Activated CD4-positive, alpha-beta T cell treated with anti-CD3 and anti-CD28 coated beads, Interleukin-2, amount 10 ng/mL, durations not matched to agents 24 days and 14 days (primary cell): Measurements from ENCODE around the gene CAMP. TPM values are rescaled to one million over a fixed set of nuclear protein-coding genes. Genes with fewer than 3 reads are reported as not detected.

ENCODE experiments used
- DNase-seq: peaks from one replicate; pipeline ENCODE4 v3.0.0; 2022
- H3K27ac Mint-ChIP-seq: one replicate; pipeline ENCODE4 v1.8.0; 2022; ENCODE audit warnings: mild to moderate bottlenecking, mixed read lengths
- H3K27me3 Mint-ChIP-seq: one replicate; pipeline ENCODE4 v1.8.0; 2022; ENCODE audit warnings: mixed read lengths
- H3K36me3 Mint-ChIP-seq: one replicate; pipeline ENCODE4 v1.8.0; 2022; ENCODE audit warnings: low read depth, mild to moderate bottlenecking, mixed read lengths
- H3K4me1 Mint-ChIP-seq: one replicate; pipeline ENCODE4 v1.8.0; 2021; ENCODE audit warnings: mixed read lengths
- H3K4me3 Mint-ChIP-seq: one replicate; pipeline ENCODE4 v1.8.0; 2022; ENCODE audit warnings: mild to moderate bottlenecking, moderate library complexity, mixed read lengths
- H3K9me3 Mint-ChIP-seq: one replicate; pipeline ENCODE4 v1.8.0; 2021; ENCODE audit warnings: mixed read lengths
- intact Hi-C: fragments of 100-400 bp; cut with micrococcal nuclease; formaldehyde crosslinking; loops from one replicate; pipeline ENCODE4 v1.15.1; 2023
- total RNA-seq: library from RNA; stranded (reverse); gene quantifications from 2 replicates; pipeline ENCODE4 v1.2.3, GENCODE V29; 2022

Gene CAMP, protein sequence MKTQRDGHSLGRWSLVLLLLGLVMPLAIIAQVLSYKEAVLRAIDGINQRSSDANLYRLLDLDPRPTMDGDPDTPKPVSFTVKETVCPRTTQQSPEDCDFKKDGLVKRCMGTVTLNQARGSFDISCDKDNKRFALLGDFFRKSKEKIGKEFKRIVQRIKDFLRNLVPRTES
- total RNA-seq: not detected in 2 replicates

DNA sequence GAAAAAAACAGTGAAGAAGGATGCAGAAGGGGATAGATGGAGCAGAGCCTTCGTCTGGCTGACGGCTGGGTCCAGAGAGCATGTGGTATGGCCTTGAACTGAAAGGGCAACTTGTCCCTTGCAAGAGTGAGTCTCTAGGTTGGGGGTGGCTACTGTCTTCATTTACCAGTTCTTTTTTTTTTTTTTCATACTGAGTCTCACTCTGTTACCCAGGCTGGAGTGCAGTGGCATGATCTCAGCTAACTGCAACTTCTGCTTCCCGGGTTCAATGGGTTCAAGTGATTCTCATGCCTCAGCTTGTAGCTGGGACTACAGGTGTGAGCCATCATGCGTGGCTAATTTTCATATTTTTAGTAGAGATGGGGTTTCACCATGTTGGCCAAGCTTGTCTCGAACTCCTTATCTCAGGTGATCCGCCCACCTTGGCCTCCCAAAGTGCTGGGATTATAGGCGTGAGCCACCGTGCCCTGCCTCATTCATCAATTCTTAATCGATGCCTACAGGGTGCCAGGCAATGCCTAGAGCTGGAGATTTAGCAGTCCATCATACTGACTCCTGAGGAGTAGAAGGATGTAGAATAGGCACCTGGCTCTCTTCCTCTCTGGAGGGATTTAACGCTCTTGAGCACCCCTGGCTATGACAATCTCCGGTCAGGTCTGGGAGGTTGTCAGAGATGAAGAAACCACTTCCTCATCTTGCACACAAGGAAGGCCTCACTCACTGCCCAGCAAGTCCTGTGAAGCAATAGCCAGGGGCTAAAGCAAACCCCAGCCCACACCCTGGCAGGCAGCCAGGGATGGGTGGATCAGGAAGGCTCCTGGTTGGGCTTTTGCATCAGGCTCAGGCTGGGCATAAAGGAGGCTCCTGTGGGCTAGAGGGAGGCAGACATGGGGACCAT lies at the start of gene CAMP:
CAMP (plus strand) TSS at position 880 of the 898 bp plus-strand sequence; CDS start at position 897, 17 bp downstream.
- Mint-ChIP-seq H3K9me3 (no peaks in the 10 kb centered on the region), H3K4me3 (no peak within 1 kb of the TSS), H3K4me1 (peaks cover 2% of the 10 kb centered on the region), H3K27ac (no peak within 1 kb of the TSS), H3K36me3 (no peaks in the 10 kb centered on the region), H3K27me3 (peaks cover 4% of the 10 kb centered on the region)
- no peak for DNase-seq
- intact Hi-C loops: no loop called here

DNA sequence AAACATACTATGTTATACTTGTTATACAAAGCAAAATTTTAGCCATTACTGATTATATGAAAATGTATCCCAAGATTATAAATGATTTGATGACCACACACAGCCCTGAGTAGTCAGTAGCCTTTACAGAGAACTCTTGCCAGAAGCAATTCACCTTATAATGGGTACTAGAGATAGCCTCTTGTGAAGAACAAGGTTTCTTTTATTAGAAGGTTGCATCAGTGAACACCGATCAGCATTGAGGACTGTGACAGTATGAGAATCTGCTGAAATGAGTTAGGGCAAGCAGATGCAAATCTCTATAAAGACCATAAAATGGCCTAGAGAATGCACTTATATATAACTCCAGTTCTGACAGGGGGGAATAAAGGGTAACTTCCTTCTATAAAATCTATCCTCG lies 45.2 kb upstream of the CAMP start:
- H3K27me3 Mint-ChIP-seq: no peaks in the 10 kb centered on the region
- intact Hi-C loops: no loop called here
- no peak overlapping the region for H3K4me3 Mint-ChIP-seq
- no peak overlapping the region for H3K27ac Mint-ChIP-seq
- DNase-seq: no peak
- peaks cover 76% of the 10 kb centered on the region for H3K36me3 Mint-ChIP-seq
- H3K9me3 Mint-ChIP-seq: no peaks in the 10 kb centered on the region
- peaks cover 17% of the 10 kb centered on the region for H3K4me1 Mint-ChIP-seq

DNA sequence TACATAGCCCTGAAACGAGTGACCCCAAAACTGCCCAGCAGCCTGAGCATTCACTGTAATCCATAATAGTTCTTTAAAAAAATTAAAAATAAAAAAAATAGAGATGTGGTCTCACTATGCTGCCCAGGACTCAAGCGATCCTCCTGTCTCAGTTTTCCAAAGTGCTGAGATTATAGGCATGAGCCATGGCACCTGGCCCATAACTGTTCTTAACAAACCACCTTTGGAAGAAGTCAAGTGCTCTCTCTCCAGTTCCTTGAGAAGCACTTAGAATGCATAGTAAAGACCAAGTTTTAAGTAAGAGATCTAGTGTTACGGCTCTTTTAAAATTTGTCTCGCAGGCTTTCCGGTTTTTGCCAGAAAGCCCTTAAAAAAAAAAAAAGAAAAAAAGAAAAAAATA lies 43.3 kb upstream of the CAMP start:
- Mint-ChIP-seq H3K9me3 (no peaks in the 10 kb centered on the region), H3K4me1 (peaks cover 16% of the 10 kb centered on the region)
- intact Hi-C loops: loop anchor here (10.0 kb wide), 1 partner anchor 845 kb away; the partner anchor contains the start of genes IMPDH2 and NDUFAF3

DNA sequence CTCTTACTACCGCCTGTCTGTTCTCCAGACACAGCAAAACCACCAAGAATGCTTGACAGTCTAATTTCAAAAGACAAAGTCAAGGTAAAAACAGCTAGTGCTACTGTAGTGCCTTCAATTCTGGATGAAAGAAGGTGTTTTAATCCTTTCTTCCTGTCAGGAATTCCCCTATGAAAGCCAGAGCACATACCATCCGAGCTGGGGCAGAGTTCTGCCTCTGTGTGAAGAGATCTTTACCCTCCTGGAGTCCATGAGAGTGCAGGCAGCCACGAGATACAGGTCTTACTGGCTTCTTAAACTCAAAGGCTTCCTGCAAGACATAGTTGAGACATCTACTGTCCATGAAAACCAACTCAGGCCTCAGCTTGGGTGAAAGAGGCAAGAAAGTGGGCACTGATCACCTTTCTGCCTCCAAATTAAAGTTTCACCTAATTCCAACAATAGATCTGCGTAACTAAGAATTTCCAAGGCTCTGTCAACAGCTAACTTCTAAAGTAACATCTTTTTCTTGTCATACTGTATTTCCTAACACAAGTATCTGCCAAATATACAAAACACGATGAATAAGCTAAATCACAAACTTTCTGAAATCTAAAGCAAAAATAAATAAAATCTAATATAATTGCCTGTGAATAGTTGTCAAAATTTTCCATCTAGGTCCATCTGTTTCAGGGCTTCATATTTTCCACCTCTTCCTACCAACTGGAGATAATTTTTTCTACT lies 42.6 kb upstream of the CAMP start:
- intact Hi-C loops: loop anchor here (10.0 kb wide), 1 partner anchor 844 kb away; the partner anchor contains the start of genes IMPDH2 and NDUFAF3
- no peaks in the 10 kb centered on the region for H3K9me3 Mint-ChIP-seq
- no peak for DNase-seq
- peaks cover 75% of the 10 kb centered on the region for H3K36me3 Mint-ChIP-seq
- no peak overlapping the region for H3K4me3 Mint-ChIP-seq
- H3K27ac Mint-ChIP-seq: no peak overlapping the region
- H3K27me3 Mint-ChIP-seq: no peaks in the 10 kb centered on the region
- H3K4me1 Mint-ChIP-seq: peaks cover 21% of the 10 kb centered on the region

More for the DNA sequence above, 43.3 kb upstream of the CAMP start:
- Mint-ChIP-seq H3K4me3 (no peak overlapping the region), H3K27ac (no peak overlapping the region), H3K36me3 (peaks cover 76% of the 10 kb centered on the region), H3K27me3 (no peaks in the 10 kb centered on the region)
- DNase-seq: no peak

DNA sequence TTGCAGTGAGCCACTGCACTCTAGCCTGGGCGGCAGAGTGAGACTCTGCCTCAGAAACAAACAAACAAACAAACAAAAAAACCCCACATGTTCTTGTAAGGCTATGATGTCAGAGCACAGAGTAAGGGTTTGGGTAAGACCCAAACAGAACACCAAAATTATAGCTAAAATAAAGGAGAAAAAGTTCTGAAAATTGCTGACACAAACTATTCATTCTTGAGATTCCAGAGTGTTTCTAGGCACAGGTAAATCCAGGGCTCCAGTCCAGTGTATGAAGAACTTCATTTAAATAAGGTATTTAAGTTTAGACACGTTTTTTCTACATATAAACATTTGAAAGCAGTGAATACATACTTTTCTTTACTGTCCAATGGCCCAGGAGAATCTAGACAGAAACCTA lies 39.0 kb upstream of the CAMP start:
- H3K27me3 Mint-ChIP-seq: no peaks in the 10 kb centered on the region
- intact Hi-C loops: loop anchor here (10.0 kb wide), 1 partner anchor 841 kb away; the partner anchor contains the start of genes IMPDH2 and NDUFAF3
- H3K9me3 Mint-ChIP-seq: no peaks in the 10 kb centered on the region
- no peak overlapping the region for H3K4me3 Mint-ChIP-seq
- peaks cover 62% of the 10 kb centered on the region for H3K36me3 Mint-ChIP-seq
- no peak for DNase-seq
- peaks cover 36% of the 10 kb centered on the region for H3K4me1 Mint-ChIP-seq
- no peak overlapping the region for H3K27ac Mint-ChIP-seq

DNA sequence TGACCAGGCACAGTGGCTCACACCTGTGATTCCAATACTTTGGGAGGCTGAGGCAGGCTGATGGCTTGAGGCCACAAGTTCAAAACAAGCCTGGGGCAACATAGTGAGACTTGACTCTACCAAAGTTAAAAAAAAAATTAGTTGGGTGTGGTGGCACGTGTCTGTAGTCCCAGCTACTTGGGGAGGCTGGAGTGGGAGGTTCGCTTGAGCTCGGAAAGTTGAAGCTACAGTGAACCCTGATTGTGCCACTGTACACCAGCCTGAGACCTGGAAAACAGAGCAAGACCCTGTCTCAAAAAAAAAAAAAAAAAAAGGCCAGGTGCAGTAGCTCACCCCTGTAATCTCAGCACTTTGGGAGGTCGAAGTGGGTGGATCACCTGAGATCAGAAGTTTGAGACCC lies 38.2 kb upstream of the CAMP start:
- Mint-ChIP-seq H3K9me3 (no peaks in the 10 kb centered on the region), H3K4me3 (no peak overlapping the region), H3K27me3 (no peaks in the 10 kb centered on the region), H3K36me3 (peaks cover 57% of the 10 kb centered on the region), H3K4me1 (peaks cover 36% of the 10 kb centered on the region), H3K27ac (no peak overlapping the region)
- no peak for DNase-seq
- intact Hi-C loops: loop anchor here (10.0 kb wide), 1 partner anchor 840 kb away; the partner anchor contains the start of genes IMPDH2 and NDUFAF3

DNA sequence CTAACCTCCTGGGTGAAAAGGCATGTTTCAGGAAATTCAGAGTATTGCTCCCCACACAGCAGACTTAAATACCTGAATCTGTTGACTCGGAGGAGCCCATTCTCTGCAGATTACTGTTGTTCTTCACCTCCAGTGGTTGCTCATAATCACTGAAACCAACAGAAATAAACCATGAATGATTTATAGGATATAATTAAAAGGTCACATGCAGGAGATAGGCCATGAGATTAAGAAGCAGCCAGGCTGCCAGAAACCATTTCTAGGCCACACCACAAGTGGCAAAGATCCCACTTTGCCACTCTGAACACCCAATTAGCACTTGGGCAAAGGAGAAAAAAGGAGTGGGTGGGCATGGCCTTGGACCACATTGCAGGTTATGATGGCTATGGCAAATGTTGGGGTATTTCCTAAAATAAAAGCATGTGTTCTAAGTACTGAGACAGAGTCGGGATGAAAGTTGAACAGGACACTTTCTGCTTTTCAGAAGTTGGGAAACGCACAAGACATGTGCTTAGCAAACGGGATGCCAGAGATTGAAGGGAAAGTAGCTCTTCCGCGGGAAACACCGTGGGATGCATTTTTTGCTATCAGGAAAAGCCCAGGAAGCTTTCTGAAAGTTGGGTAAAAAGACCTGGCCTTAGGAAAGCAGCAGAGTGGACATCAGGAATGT lies 36.5 kb upstream of the CAMP start:
- intact Hi-C loops: loop anchor here (10.0 kb wide), 1 partner anchor 838 kb away; the partner anchor contains the start of genes IMPDH2 and NDUFAF3
- H3K36me3 Mint-ChIP-seq: peaks cover 44% of the 10 kb centered on the region
- H3K27me3 Mint-ChIP-seq: no peaks in the 10 kb centered on the region
- peaks cover 31% of the 10 kb centered on the region for H3K4me1 Mint-ChIP-seq
- H3K9me3 Mint-ChIP-seq: no peaks in the 10 kb centered on the region
- DNase-seq: no peak
- peak overlapping the region; percentile 93 for H3K4me3 Mint-ChIP-seq
- peak overlapping the region; percentile 88 for H3K27ac Mint-ChIP-seq

DNA sequence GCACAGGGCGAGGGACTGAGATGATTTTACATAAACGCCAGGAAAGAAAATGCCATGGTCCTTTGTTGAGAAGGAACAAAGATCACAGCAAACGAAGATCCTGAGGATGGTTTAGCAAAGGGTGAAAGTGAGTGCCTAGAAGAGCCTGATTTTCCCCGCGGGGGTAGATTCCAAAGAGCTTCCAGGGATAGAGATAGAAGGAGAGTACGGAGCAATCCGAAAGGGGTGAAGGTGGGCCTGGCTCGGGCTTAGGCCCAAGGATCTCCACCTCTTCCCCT lies 36.1 kb upstream of the CAMP start:
- DNase-seq: no peak
- H3K4me3 Mint-ChIP-seq: peak overlapping the region; percentile 93
- peak overlapping the region; percentile 88 for H3K27ac Mint-ChIP-seq
- peaks cover 31% of the 10 kb centered on the region for H3K4me1 Mint-ChIP-seq
- peaks cover 40% of the 10 kb centered on the region for H3K36me3 Mint-ChIP-seq
- no peaks in the 10 kb centered on the region for H3K9me3 Mint-ChIP-seq
- H3K27me3 Mint-ChIP-seq: no peaks in the 10 kb centered on the region
- intact Hi-C loops: loop anchor here (10.0 kb wide), 1 partner anchor 838 kb away; the partner anchor contains the start of genes IMPDH2 and NDUFAF3

DNA sequence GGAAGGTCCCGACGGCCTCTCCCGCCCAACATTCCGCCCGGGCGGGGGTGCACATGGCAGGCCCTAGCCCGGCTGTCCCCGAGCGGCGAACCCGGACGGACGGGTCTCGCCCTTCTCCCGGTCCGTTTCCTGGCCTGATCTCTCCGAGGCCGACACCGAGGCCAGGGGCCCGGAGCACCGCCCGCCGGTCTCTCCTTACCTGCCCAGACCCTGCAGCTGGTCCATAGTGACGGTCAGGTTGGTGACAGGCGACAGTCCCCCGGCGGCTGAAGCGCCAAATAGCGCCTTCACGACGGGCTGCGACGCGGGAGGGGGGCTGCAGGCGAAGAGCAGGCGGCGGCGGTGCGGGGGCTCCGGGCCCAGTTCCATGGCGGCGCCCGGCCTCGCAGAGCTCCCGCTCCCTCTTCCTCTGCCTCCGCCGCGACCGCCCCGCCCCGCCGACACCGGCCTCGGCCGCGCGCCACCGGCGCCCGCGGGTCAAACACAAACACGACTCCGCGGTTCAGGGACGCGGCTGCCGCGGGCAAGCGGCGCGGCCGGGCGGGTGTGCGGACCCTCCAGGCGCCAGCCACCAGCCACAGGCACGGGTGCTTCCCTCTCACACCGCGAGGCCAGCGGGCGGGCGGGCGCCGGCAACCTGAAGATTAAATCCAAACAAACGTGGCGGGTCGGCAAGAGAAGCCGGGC lies 35.6 kb upstream of the CAMP start:
- peak overlapping the region; percentile 89 for H3K27ac Mint-ChIP-seq
- peak; percentile 88 for DNase-seq

DNA sequence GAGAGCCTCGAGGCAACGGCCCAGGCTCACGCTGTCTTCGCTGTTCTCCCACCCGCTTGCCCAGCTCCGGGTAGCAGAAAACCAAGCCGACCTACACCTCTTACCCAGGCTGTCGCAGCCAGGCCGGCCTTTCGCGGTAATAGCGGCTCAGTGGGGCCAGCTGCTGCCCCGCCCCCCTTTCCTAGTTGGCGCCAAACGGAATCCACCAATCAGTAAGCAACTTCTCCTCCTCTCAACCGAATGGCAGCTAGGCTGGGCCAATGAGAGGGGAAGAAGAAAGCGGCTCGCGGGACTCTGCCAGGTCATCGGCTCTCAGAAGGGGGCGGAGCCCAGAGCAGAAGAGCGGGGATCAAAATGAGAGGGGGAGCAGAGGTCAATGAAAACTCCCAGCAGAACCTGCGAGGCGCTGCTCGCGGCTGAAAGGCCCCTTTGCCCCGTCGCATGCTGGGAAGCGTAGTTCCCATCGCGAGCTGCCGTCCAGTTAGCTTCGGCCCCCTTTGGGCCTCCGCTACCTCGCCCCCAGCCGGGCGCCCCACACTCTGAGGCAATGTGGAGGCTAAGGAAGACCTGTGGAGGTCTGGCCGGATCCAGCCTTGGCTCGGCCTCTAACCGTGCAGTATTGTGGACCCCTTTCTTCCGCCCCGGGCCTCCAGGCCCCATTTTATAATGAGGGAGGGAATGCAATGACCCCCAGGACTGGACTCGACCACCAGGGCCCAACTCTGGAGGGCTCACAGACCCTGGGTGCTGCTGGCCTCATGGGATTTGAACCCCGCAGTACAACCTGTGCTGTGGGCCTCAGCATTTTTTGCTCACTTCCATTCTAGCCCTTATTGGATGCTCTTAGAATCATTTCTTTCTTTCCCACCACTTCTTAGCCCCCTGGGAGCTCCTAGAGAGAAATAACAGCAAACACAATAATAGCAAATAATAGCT lies 34.8 kb upstream of the CAMP start, which contains the start of gene CDC25A:
CDC25A (minus strand) TSS at position 152 of the 936 bp plus-strand sequence. CDS start 470 bp downstream, outside the sequence.
- intact Hi-C loops: loop anchor here (1.0 to 10.0 kb wide), 8 partner anchors 53 to 836 kb away; partner anchors contain the start of genes CCDC51, IMPDH2, NDUFAF3 and NME6
- H3K27me3 Mint-ChIP-seq: peaks cover 2% of the 10 kb centered on the region
- peak within 1 kb of the TSS; percentile 93 for H3K4me3 Mint-ChIP-seq
- DNase-seq: peak; percentile 98
- peaks cover 22% of the 10 kb centered on the region for H3K4me1 Mint-ChIP-seq
- no peaks in the 10 kb centered on the region for H3K9me3 Mint-ChIP-seq
- peak within 1 kb of the TSS; percentile 89 for H3K27ac Mint-ChIP-seq
- peaks cover 28% of the 10 kb centered on the region for H3K36me3 Mint-ChIP-seq

More for the DNA sequence above, 35.6 kb upstream of the CAMP start:
- Mint-ChIP-seq H3K4me3 (peak overlapping the region; percentile 93), H3K27me3 (no peaks in the 10 kb centered on the region), H3K9me3 (no peaks in the 10 kb centered on the region), H3K4me1 (peaks cover 27% of the 10 kb centered on the region), H3K36me3 (peaks cover 35% of the 10 kb centered on the region)
- intact Hi-C loops: loop anchor here (1.0 to 10.0 kb wide), 8 partner anchors 54 to 837 kb away; partner anchors contain the start of genes CCDC51, IMPDH2, NDUFAF3 and NME6

DNA sequence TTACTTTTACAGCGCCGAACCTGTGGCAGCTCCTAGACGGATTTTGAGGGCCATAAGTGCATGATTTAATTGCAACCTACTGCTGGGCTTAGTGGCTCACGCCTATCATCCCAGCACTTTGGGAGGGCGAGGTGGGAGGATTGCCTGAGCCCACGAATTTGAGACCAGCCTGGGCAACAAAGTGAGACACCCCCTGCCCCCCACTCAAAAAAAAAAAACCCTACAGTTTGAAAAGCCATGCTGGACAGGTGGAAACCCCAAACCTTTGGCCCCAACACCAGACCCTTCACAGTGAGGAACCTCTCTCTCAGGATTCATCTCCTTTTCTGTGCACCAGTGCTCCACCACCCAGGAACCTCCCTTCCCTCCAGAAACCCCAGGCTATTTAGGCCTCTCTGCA lies 34.0 kb upstream of the CAMP start:
- H3K4me3 Mint-ChIP-seq: no peak overlapping the region
- H3K4me1 Mint-ChIP-seq: peaks cover 20% of the 10 kb centered on the region
- peaks cover 5% of the 10 kb centered on the region for H3K27me3 Mint-ChIP-seq
- peaks cover 22% of the 10 kb centered on the region for H3K36me3 Mint-ChIP-seq
- H3K9me3 Mint-ChIP-seq: no peaks in the 10 kb centered on the region
- intact Hi-C loops: loop anchor here (2.0 to 10.0 kb wide), 3 partner anchors 79 to 835 kb away; partner anchors contain the start of genes CCDC51, IMPDH2, NDUFAF3 and TMA7
- no peak for DNase-seq
- no peak overlapping the region for H3K27ac Mint-ChIP-seq

DNA sequence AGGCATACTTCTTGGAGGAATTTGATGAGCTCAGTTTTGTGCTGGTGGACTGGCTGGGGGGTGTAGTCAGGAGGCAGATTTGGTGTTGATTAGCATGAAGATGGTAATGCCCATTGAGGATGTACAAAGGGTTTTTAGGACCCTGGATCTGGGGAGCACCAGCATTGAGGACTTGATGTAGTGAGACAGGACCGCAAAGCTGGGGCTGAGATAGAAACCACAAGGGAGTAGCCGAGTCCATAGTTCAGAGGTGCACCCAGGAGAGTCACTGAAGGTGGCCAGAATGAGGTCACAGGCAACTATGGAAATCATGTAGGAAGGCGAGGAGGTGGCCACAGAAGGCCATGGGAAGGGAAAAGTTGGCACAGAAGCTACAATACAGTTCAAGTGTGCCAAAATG lies 32.4 kb upstream of the CAMP start:
- Mint-ChIP-seq H3K27ac (no peak overlapping the region), H3K27me3 (peaks cover 6% of the 10 kb centered on the region), H3K4me3 (no peak overlapping the region), H3K9me3 (no peaks in the 10 kb centered on the region), H3K4me1 (peaks cover 13% of the 10 kb centered on the region), H3K36me3 (peaks cover 11% of the 10 kb centered on the region)
- DNase-seq: no peak
- intact Hi-C loops: no loop called here
